Left hindlimb (tissue), 1 donor: ENCODE measurements around the gene VWCE.

Experiments used
- DNase-seq: peaks from one replicate; pipeline ENCODE4 v3.0.0-alpha.2; 2018

VWCE gene, protein sequence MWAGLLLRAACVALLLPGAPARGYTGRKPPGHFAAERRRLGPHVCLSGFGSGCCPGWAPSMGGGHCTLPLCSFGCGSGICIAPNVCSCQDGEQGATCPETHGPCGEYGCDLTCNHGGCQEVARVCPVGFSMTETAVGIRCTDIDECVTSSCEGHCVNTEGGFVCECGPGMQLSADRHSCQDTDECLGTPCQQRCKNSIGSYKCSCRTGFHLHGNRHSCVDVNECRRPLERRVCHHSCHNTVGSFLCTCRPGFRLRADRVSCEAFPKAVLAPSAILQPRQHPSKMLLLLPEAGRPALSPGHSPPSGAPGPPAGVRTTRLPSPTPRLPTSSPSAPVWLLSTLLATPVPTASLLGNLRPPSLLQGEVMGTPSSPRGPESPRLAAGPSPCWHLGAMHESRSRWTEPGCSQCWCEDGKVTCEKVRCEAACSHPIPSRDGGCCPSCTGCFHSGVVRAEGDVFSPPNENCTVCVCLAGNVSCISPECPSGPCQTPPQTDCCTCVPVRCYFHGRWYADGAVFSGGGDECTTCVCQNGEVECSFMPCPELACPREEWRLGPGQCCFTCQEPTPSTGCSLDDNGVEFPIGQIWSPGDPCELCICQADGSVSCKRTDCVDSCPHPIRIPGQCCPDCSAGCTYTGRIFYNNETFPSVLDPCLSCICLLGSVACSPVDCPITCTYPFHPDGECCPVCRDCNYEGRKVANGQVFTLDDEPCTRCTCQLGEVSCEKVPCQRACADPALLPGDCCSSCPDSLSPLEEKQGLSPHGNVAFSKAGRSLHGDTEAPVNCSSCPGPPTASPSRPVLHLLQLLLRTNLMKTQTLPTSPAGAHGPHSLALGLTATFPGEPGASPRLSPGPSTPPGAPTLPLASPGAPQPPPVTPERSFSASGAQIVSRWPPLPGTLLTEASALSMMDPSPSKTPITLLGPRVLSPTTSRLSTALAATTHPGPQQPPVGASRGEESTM

DNA sequence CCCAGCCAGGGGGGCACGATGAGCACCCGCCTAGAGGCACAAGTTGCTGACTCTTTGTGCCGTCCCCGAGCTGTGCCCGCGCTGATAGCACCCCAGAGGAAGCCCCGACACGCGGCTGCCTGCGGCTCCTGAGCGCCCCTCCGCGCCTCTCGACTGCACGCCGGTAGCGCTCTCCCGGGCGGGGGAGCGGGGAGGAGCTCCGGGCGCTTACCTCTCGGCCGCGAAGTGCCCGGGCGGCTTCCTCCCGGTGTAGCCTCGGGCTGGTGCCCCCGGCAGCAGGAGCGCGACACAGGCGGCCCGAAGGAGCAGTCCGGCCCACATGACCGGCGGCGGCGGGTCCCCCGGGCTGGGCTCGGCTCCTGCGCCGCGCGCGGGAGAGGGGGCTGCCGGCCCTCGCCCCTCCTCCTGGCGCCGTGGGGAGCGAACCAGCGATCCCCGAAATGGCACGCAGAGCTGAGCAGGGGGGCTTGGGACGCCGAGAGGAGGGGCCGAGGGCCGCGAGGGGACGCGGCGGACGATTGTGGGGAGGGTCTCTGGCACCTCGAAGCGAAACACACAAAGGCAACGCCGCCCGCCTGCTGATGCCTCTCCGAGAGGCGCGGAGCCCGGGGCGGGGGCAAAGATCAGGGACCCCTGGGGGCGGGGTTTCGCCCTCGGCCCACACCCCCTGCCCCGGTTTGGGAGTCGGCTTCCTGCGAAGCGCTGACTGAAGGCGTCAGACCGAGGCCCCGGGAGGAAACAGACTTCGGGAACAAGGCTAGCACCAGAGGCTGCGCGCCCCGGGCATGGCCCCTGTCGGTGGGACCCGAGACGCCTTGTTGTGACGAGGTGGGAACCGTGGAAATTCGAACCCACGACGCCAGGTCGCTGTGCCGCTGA is at the start of gene VWCE:
TSS of gene VWCE (minus strand) at position 600 of the 879 bp plus-strand sequence. CDS start at position 321, 279 bp downstream.
- DNase-seq, result peak; percentile 78

DNA sequence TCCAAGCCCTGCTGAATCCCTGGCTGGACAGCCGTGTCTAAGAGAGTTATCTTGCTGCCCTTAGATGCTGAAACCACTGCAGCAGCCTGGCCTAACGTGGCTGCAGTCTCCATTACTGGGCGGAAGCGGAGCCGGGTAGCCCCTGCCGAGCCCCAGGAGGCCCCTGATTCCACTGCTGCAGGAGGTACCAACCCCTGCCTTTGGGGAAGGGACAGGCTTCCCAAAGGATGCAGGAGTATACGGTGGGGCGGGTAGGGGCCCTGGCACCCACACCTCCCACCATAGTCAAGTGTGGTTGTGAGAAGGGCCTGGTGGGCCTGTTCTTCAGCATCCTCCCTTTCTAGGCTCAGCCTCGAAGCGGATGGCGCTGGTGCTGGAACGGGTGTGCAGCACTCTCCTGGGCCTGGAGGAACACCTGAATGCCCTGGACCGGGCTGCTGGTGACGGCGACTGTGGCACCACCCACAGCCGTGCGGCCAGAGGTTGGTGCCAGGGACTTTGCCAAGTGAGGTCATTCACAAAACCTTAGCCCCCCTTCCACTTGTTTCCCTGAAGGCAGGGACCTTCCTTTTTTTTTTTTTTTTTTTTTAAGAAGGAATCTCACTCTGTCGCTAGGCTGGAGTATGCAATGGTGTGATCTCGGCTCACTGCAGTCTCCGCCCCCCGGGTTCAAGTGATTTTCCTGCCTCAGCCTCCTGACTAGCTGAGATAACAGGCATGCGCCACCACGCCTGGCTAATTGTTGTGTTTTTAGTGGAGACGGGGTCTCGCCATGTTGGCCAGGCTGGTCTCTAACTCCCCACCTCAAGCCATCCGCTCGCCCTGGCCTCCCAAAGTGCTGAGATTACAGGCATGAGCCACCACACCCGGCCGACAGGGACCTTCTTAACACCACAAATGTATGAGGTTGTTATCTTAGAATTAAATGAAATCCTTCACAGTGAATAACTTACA is 49.0 kb upstream of the VWCE start:
- no peak for DNase-seq

DNA sequence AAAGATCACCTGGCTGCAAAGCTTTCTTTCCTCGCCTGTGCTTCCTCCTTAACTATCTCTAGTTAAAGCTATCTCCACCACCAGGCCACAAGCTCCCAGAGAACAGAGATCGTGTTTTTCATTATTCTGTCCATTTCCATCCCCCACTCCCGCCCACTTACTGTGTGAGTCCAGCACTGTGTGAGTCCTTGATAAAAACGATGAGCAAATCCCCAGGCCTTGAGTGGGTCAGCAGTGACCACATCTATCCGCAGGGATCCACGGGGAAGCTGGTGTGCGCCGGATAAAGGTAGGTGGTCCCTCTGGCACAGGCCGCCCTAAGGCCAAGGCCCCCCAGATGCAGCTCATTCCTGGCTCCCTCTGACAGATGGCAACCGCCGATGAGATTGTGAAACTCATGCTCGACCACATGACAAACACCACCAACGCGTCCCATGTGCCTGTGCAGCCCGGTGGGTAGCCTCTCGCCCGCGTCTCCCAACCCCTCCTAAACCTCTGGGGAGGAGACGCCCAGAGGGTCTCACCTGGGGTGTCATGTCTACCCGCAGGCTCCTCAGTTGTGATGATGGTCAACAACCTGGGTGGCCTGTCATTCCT is 47.2 kb upstream of the VWCE start:
- DNase-seq, result no peak

DNA sequence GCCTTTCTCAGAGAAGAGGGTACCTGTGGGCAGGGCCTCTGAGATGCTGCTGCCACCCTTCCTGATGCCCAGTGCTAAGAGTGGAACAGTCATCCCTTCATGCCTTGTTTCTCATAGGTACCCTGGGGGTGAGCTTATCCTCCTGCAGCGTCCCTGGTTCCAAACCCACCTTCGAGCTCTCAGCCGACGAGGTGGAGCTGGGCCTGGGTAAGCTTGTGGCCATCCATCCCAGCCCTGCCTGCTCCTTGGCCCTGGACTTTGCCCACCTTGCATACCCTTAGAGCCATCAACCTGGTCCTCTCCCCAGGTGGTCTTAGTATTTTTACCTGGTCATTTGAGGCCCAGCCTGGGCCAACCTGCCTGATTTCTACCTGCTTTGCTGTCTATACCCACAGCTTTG is 46.6 kb upstream of the VWCE start:
- no peak for DNase-seq

DNA sequence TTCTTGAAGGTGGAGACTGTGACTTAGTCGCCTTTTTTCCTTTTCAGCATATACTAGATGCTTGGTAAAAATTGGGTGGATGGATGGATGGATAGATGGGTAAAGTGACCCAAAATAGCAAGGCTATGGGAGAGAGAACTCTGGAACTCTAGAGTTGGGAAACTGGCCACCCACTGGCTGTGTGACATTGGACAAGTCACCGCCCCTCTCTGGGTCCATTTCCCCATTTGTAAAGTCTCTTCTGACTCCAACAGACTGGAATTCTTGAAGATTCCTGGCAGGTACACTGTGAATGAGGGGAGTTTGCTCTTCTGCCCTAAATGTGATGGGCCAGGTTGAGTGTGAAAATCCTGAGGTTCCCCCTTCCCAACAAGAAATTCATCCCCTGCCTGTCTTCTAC is 45.9 kb upstream of the VWCE start:
- DNase-seq, result no peak

DNA sequence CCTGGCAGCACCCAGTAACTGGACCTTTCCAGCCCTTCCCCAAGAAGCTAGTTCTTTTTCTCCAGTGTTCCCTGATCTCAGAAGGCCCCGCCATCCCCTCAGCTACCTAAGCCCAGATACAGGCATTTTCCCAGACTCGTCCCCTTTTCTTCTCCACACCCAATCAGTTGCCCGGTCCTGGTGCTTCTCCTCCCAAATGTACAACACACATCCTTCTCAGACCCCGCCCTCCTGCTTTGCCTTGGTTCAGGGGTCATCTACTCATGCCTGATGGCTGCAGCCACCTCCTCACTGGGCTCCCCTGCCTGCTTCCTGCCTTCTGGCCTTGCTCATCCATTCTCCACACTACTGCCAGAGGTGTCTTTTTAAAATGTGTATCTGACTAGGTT is 44.4 kb upstream of the VWCE start:
- no peak for DNase-seq

DNA sequence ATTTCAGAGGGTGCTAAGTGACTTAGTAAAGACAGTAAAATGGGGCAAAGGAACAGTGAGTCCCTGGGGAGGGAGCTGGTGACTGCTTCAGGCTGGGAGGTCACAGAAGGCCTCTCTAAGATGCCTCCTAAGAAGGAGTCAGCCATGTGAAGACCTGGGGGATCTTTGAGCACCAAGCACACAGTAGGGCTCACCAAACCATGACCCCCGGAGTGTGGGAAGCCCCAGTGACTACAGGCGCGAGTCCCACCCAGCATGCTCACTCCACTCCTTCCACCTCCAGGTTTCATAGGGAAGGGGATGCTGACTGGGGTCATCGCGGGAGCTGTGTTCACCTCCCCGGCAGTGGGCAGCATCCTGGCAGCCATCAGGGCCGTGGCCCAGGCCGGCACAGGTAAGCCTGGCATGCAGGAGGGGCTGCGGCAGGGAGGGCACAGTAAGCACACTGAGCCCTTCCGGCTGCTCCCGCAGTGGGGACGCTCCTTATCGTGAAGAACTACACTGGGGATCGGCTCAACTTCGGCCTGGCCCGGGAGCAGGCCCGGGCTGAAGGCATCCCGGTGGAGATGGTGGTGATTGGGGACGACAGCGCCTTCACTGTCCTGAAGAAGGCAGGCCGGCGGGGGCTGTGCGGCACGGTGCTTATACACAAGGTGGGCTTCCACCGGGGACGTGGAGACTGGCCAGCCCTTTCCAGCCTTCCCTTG is 43.8 kb upstream of the VWCE start:
- DNase-seq, result no peak

DNA sequence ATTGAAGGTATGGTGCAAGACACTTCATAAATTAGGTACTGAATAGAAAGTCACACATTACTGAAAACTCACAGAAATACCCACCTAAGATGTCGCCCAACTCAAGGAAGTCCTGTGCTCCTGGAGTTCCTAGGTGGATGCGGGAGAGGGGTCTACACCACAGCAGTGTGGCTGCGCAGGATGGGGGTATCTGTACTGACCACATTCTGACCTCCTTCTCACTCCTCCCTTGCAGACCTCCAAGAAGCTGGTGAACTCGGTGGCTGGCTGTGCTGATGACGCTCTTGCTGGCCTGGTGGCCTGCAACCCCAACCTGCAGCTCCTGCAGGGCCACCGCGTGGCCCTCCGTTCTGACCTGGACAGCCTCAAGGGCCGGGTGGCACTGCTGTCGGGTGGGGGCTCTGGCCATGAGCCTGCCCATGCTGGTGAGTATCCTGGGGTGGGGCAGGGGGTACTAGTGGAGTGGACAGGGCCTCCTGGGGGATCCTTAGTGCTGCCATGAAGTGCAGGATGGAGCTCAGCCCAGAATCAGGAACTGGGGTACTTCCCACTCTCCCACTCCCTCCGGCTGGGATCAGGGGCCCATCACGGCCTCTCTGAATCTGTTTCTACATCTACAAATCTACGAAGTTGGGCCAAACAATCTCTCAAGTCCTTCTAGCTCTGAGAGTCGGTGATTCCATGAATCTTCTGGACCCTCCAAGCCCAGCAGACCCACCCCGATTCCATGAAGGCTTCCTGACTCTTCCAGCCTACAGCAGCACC is 42.8 kb upstream of the VWCE start:
- DNase-seq, result no peak

DNA sequence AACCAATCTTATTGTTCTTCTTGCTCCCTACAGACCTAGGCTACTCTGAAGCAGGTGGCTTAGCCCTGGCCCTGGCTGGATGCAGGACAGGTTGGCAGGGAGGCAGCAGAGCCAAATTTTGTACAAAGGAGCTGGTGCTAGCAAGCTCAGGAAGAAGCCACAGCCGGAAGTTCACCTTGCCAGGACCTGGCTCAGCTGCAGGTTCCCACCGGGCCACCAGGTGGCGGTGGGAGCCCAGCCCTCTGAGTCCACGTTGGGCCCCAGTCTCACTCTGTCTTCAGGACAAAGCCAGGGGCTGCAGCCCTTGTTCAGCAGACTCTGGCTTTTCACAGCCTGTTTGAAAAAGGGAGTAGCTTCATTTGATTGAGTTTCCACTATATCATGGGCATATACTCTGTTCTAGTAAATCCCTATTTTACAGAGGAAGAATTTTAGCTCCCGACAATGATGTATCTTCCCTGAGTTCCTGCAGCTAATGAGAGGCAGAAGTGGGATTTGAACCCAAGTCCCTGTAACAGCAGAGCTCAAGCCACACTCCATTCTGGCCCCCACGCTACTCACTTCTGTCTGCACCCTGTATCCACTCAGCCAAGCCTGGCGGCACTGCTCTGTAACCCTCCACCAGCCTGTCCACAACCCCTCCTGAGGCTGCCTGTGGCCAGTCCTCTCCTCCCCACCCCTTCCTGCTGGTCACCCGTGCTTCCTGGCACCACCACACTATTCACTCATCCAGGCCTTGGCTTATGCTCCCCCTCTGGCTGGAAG is 41.2 kb upstream of the VWCE start:
- peak; percentile 84 for DNase-seq

DNA sequence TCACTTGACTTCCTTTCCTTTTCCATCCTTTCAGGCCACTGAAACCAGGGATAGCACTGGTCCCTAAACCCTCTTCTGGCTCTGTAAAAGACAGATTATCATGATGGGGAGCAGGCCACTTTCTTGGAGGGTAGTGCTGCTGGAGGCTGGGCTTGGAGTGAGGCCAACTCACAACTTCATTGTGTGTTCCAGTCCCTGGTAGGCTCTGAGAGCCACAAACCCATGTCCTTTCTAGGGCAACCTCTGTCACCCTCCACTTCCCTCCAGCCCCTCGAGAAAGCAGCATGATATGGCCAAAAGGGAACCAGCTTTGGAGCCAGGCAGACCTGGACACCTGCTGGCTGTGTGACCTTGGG is 40.2 kb upstream of the VWCE start:
- no peak for DNase-seq

DNA sequence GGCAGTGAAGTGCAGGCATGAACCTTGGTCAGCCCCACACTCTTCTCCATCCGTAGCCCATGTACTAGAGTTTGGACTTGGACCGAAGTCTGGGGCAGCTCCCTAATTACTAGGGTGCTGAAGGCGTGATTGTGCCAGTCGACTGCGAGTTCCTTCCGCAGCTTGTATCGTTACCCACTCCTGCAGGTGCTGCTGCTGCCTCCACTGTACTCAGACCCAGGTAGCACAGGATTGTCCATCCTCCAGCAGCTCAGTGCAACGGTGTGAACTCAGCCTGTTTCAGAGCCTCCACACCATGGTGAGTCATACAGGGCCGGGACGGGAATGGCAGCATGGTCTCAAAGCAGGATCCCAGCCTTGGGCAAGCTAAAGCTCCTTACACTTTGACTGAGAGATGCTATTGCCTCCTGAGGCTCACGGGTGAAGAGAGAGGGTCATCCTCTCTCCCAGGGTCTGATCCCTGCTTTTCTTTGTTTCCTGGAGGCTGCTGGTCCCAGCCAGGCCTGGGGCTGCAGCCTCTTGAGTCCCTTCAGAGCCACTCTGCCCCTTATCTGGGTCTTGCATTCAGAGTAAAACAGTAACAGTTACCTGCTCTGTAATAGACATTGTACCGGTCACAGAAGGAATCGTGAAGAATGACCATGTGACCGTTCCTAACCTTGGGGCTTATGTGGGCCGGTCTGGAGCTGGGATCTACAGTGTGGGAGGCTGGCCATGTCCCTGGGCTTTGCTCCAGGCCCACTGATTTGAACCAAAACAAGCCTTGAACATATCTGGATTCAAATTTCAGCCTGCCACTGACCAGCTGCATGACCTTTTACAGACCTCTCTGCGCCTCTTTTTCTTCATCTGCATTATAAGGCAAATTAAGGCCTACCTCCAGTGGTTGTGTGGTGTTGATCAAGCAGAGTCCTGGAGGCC is 39.6 kb upstream of the VWCE start:
- no peak for DNase-seq

DNA sequence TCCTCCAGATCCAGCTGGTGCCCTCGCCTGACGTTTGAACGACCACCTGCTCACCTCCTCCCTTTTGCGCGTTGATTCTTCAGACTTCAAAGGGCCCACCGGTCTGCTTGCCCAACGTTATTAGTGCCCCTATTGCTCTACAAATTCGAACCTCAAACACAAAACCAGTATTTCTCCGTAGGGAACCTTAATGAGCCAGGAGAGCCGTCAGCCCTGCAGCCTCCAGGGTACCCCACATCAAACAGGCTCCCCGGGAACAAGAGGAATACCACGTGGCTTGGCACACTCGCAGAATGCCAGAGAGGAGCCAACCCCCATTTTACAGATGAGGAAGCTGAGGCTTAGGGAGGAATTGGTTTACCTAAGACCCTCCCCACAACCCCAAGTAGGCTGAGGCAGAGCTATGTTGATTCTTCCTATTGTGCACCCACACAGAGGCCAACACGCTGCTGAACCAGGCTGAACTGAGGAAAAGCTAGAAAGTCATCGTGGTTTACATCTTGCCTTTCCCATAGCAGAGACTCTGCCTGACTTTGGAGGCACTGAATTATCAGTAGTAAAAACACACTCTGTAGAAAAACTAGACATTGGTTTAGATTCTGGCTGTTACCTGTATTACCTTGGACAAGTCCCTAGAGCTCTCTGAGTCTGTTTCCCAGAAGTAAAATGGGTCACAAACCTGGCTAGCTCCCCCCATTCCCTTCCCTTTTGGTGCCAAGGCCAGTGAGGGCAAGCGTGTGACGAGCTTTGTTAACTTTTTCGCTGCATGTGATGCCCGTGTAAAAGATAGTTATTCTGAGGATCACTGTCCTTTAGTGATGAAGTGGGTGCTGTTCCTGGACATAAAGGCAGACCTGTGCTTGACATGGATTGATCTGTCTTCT is 38.7 kb upstream of the VWCE start:
- DNase-seq, result no peak

DNA sequence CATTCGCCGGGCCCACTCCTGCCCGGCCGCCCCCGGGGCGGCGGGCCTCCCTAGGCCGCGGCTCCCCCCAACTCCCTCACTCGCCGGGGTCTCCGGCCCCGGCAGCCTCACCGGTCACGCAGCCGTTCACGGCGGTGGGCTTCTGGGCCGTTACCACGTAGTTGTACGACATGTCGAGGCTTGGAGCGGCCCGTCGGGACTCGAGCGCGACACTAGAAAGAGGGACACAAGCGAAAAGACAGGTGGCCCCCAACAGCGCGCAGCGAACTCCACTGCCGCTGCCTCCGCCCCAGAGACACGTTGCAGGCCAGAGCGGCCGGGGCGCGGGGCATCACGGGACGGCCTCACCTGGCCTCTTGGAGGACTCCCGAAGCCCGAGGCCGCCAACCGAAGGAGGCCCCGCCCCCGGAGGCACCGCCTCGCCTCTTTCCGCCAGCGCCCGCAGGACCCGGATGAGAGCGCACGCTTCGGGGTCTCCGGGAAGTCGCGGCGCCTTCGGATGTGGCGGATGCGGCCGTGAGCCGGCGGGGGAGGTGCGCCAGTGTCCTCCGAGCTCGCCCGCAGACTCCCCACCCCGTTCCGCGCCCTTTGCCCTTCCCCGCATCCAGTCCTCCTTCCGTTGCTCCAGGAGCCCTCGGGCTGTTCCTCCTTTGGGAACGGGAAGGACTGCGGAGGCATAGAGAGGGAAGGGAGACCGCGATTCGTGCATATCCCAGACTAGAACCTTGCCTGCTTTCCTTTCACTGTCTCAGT is 37.9 kb upstream of the VWCE start, which contains the start of the genes DDB1 and TKFC:
TSS of gene DDB1 (minus strand) at position 309 of the 753 bp plus-strand sequence. CDS start at position 172, 137 bp downstream.
TSS of gene TKFC (plus strand) at position 432 of the 753 bp plus-strand sequence. CDS start 1,501 bp downstream, outside the sequence.
- peak; percentile 96 for DNase-seq

DNA sequence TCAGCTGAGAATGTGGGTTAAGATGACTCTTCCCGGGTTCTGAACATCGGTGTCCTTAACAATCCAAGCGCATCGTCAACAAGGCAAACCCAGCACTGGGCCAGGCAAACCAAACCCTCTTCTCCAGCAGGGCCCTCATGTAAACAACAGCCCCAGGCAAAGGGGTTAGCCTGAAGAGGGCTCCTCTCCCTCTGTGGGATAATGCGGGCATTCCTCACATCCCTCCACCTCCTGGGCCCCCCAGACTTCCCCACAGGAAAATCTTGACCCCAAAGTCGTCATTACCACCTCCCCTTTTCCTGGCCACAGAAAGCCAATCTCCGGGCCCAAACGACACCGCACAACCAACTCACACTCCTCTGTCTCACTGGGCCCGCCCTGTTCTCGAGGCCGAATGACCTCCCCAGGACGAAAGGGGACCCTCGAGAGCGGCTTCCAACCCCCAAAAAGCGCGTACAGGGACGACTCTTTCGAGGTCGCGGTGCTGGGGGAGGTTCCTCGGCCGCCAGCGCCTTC is 37.2 kb upstream of the VWCE start:
- DNase-seq, result no peak

DNA sequence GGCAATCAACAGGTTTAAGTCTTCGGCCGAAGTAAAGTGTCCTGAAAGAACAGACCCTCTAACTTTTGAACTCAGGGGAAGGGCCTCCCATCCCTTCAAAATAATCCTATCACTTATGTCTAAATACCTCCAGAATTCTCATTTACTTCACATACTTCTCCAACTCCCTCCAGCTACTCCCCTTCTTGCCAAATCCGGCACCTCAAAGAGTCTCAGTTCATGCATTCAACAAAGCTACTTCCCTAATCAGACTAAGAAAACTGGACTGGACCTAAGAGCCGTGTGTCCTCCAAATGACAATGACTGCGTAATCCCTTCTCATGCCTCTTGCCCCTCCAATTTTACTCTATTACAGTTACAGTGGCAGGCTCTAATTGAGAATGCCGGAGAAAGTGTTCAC is 36.5 kb upstream of the VWCE start:
- no peak for DNase-seq

DNA sequence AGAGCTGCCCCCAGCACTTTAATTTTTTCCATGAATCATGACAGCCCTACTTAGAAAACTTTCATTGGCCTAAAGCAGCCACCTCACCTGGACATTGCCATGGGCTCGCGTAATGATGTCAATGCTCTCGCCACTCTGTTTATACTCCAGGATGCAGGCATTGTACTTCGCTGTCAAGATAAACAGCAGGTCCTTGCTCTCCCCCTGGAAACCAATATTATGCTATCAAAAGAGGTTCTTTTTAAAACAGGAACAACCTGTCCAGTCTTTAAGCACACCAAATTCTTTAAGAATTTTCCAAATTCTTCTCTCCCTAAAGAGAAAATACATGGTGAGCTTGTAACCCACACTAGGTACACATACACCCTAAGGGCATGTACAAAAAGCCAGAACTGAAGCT is 34.8 kb upstream of the VWCE start:
- DNase-seq, result no peak
